Measurements from ENCODE around the gene ARPC1A.
"Not testable (repeated sequence)": the region's sequence is repeated elsewhere in the genome, so short reads cannot be mapped to it uniquely, and the experiment has no call there.

ARPC1A gene

DNA sequence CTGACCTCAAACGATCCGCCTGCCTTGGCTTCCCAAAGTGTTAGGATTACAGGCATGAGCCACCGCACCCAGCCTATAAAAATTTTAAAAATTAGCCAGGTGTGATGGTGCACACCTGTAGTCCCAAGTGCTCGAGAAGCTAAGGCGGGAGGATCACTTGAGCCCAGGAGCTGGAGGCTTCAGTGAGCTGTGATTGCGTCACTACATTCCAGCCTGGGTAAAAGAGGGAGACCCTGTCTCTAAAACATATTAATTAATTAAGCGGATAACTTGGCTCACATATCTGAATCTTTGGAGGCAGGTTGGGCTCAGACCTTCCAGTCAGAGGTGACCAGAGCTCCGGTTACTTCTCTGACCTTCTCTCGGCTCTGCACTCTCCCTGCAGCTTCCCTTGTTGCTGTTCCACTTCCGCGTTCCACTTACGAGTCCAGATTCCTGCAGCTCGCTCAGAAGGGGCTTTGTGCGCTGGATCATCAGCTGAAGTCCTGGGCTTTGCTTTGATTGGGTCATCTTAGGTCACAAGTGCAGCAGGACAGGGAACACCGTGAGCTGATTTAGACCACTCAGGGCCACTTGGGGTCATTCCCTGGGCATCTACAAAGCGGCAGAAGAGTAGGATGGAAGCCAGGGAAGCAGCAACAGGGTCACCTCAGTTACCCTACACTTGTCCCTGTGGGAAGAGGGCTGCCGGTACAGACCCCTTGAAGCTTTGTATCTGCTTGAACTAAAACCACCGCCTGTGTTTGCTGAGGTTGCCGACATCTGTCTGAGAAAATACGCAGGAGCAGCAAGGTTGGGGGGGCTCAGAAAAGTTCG, 46.8 kb downstream of the ARPC1A start:
- DNase-seq (ENCODE audit: low spot score) = no peak
- Histone ChIP-seq H3K27ac (peak overlapping the region in 1 of 2 donors; percentile 67), H3K4me3 (no peak overlapping the region)
- TF ChIP-seq, protein P1, sequence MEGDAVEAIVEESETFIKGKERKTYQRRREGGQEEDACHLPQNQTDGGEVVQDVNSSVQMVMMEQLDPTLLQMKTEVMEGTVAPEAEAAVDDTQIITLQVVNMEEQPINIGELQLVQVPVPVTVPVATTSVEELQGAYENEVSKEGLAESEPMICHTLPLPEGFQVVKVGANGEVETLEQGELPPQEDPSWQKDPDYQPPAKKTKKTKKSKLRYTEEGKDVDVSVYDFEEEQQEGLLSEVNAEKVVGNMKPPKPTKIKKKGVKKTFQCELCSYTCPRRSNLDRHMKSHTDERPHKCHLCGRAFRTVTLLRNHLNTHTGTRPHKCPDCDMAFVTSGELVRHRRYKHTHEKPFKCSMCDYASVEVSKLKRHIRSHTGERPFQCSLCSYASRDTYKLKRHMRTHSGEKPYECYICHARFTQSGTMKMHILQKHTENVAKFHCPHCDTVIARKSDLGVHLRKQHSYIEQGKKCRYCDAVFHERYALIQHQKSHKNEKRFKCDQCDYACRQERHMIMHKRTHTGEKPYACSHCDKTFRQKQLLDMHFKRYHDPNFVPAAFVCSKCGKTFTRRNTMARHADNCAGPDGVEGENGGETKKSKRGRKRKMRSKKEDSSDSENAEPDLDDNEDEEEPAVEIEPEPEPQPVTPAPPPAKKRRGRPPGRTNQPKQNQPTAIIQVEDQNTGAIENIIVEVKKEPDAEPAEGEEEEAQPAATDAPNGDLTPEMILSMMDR (IDR thresholded peaks at IDR 0.05) = no peak

DNA sequence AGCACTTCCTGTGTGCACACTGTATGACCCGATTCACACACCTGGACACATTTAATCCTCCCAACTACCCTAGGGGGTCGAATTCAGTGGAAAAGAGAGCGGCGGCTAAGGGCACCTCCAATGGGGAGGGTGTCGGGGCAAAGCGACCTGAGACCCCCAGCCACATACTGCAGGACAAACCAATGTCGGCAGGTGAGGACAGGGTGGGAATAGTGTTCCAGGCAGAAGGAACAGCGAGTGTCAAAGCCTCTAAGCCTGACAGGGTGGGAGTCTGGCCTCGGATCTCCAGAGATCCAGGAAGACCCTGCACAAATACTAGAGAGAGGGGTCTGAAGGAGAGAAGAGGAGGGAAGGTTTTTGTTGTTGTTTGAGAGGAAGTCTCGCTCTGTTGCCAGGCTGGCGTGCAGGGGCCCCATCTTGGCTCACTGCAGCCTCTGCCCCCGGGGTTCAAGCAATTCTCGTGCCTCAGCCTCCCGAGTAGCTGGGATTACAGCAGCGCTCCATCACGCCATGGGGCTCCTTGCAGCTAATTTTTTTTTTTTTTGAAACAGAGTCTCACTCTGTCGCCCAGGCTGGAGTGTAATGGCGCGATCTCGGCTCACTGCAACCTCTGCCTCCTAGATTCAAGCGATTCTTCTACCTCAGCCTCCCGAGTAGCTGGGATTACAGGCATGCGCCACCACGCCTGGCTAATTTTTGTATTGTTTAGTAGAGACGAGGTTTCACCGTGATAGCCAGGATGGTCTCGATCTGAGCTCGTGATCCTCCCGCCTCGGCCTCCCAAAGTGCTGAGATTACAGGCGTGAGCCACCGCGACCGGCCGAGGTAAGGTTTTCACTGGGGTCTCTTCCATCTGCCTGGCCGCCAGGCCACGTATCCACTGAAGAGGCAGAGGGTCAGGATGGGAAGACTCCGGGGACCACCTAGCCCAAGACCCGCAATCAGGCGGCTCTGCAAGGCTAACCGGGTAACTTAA, 47.7 kb downstream of the ARPC1A start:
- Histone ChIP-seq H3K4me3 (peak overlapping the region; percentile 85), H3K27ac (peak overlapping the region; percentile 64 to 94)
- DNase-seq (ENCODE audit: low spot score) = no peak
- TF ChIP-seq, protein P1 (IDR thresholded peaks at IDR 0.05) = no peak

DNA sequence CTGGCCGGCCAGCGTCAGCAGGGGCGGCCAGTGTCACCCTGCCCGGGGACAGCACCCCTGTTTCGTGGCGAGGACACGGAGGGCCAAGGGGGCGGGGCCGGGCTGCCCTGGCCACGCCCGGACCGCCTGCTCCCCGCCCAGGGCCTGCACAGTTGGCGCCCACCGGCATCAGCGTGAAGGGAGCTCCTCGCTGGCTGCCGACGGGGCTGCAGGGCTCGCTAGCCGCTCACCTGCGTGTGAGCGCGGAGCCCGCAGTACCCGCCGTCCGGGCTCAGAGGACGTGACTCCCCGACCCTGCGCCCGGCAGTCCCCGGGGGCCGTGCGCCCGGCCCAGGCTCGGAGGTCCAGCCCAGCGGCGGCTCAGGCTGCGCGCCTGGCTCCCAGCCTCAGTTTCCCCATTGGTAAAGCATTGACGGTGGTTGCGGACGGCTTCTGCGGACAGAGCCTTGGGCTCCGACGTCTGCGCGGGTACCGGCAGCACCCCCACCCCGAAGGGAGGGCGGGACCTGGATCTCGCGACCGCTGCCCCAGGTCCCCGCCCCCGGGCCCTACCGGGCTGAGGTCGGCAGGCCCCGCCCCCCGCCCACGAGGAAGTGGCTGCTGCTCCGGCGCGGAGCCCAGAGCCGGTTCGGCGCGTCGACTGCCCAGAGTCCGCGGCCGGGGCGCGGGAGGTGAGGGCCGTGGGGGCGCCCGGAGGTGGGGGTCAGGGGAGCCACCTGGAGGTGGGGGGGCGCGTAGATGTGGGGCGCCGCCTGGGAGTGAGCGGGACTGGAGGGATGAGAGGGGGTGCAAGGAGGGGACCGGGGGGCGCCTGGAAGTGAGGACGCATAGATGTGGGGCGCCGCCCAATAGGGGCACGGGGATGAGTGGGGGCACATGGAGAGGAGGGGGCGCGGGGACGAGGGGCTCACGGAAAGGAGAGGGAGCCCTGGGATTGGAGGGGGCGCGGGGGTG, 48.7 kb downstream of the ARPC1A start, which contains the start of gene ARPC1B:
TSS of gene ARPC1B (plus strand) at position 620 of the 954 bp plus-strand sequence. CDS start 10,985 bp downstream, outside the sequence.
- Histone ChIP-seq H3K27ac (peak within 1 kb of the TSS; percentile 64 to 94), H3K4me3 (peak within 1 kb of the TSS; percentile 85)
- TF ChIP-seq, protein P1 (IDR thresholded peaks at IDR 0.05) = no peak
- peak; percentile 87 for DNase-seq (ENCODE audit: low spot score)

DNA sequence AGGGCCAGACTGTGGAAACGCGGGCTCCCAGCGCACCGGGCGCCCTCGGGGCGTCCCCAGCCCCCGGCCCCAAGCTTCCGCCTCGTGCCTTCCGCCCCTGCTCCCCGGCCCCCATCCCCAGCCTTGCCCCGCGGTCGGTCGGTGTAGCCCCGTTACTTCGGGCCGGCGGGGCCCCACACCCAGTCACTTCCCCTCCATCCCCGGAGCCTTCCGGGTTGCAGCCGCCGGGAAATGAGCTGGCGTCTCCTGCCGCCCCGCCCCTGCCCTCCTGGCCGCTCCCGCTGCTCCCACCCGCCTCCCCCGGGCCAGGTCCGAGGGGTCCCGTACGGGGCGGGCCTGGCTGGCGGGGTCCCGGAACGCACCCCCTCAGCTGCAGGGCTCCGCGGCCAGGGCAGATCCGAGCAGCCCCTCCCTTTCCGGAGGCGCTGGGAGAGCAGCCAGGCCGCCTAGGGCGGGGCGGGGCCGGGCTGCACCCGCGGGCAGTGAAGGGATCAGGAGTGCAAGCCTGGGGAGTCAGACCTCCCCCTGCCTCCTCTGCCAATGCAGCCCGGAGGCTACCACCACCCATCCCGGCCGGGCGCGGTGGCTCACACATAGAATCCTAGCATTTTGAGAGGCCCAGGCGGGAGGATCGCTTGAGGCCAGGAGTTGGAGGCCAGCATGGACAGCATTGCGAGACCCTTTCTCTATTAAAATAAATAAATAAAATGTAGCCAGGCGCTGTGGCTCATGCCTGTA, 49.5 kb downstream of the ARPC1A start:
- H3K4me3 ChIP-seq = peak overlapping the region; percentile 85
- TF ChIP-seq, protein P1 (IDR thresholded peaks at IDR 0.05) = no peak
- peak overlapping the region; percentile 64 to 94 for H3K27ac ChIP-seq
- DNase-seq (ENCODE audit: low spot score) = peak; percentile 88

DNA sequence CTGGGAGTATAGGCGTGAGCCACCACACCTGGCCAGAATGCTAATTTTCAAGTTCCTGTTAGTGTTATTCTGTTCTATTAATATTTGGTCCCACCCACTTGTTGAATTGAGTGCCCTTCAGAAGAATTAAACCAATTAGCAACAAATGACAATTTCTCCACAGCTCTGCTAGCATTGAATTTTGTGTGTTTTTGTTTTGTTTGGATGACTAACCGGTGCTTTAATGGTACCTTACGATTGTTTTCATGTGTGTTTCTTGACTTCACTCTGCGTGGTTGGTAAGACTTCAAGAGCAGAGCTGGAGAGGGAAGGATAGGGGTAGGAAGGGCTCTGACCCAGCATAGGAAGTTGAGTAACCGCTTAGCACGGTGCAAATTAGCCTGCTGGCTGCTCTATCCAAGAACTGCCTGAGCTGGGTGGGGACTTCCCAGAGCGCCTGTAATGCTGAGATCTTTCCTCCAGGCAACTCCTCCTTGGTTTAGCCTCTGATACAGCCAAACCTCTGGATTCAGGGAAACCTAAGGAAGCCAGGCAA, 53.4 kb downstream of the ARPC1A start:
- TF ChIP-seq, protein P1 (IDR thresholded peaks at IDR 0.05) = no peak
- no peak for DNase-seq (ENCODE audit: low spot score)
- peak overlapping the region; percentile 81 to 84 for H3K27ac ChIP-seq
- peak overlapping the region; percentile 51 for H3K4me3 ChIP-seq

DNA sequence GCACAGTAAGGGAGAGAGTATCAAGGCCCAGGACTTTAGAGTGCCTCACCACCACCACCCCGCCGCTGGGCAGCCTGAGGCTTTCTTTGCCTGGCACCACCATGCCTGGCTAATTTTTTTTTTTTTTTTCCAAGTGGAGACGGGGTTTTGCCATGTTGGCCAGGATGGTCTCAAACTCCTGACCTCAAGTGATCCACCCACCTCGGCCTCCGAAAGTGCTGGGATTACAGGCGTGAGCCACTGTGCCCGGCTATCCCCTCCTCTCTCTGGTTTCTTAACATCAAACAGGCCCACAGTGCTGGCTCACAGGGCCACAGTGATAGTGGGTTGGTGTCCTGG, 54.0 kb downstream of the ARPC1A start:
- peak overlapping the region; percentile 81 to 84 for H3K27ac ChIP-seq
- H3K4me3 ChIP-seq = peak overlapping the region; percentile 51
- DNase-seq (ENCODE audit: low spot score) = not testable (repeated sequence)
